Activated CD4-positive, alpha-beta T cell treated with anti-CD3 and anti-CD28 coated beads, Interleukin-2, amount 50 U/mL, for 16 hours (primary cell): ENCODE measurements around the gene TUBGCP5.
A peak's percentile ranks its signal among the peaks of the same experiment; 100 is the strongest.
"Not testable (repeated sequence)": the region's sequence is repeated elsewhere in the genome, so short reads cannot be mapped to it uniquely, and the experiment has no call there.

Experiments used
- DNase-seq: peaks from one replicate; pipeline ENCODE4 v3.0.0-alpha.2; 2020

The TUBGCP5 gene

DNA sequence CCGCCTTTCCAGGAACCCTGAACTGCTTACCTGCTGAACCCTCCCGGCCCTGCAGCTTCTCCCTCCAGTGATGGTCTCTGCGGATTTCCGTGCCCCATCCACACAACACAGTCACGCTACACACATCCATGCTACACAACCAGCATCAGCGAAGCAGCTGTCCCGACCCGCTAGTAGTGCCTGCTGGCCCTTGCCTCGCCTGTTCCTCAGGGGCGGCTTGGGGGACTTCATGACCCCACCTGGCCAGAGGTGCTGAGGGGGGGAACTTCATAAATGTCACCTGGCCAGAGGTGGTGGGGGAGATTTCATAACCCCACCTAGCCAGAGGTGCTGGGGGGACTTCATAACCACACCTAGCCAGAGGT is 530 bp upstream of the TUBGCP5 start:
- no peak for DNase-seq

GRCh38 chr15:23038726-23039142 is 635 bp downstream of the TUBGCP5 start:
- peak; percentile 48 for DNase-seq

- DNase-seq, result peak; percentile 66
Observed at GRCh38 chr15:23035964-23036566, 3.3 kb downstream of the TUBGCP5 start.

DNA sequence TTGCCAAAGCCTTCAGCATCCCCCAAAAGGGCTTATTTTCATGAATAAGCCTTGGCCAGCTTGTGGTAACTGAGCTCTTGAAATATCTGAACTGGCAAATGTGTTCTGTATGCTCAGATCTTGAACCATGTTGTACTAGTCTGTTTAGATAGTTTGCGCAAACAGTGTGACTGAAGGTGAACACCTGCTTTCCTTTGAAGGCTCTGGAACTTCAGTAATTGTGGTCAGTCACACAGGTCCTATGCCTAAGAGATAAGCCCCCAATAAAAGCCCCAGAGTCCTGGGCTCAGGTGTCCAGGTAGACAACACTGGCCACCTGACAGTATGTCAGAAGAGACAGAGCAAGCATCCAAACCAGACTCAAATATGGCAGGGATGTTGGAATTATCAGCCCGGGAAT is 5.4 kb downstream of the TUBGCP5 start:
- DNase-seq, result no peak

DNA sequence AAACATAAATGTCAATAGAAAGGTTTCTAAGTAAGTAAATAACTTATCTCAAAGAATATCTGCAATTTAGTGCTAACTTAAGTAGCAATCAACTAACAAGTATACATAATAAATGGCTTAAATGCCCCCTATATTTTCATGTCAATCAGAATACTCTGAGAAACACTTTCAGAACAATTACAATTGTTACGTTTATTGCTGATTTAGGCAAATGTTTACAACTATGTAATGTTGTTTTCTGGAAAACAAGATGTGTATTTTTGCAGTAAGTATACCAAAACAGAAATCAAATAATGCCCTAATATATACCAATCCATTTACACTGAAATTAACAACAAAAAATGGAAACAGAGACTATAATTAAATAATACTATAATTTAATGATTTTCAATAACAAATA is 13.2 kb downstream of the TUBGCP5 start:
- no peak for DNase-seq

DNA sequence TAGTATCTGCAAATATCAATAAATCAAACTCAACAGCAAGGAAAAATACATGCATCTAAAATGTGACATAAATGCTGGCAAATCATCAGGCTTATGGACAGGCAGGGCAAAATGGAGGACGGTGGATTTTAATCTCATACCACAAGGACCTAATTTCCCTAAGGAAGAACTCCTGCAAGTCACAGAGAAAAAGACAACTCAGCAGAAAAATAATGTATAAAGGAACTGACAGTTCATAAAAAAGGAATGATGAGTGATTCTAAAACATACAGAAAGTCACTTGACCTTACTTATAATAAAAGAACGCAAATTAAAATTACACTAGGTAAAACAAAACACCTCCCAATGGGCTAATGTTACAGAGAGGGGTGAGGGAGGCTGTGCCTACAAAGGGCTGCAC is 17.2 kb downstream of the TUBGCP5 start:
- DNase-seq, result no peak

DNA sequence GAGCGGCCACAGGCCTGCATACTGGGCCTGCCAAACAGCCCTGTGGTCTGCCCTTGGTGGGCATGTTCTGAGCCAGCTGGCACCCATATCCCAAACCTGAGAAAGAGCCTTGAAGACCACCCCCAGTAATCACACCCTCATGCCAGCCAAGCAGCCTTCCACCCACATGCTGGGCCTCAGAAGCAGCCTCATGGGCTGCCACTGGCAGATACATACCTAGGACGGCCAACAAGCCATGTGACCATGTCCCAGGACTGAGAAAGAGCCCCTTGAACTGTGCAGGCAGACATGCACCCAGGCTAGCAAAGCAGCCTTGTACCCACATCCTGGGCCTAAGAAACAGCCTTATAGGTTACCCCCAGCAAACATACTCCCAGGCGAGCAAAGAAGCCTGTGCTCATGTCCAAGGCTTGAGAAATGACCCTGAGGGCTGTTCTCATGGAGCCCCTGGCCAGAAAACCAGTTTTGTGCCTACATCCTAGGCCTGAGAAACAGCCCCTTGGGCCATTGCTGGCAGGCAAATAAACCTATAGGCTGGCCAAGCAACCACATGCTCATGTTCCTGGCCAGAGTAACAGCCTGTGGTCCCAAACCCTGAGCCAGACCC is 24.9 kb downstream of the TUBGCP5 start:
- no peak for DNase-seq

DNA sequence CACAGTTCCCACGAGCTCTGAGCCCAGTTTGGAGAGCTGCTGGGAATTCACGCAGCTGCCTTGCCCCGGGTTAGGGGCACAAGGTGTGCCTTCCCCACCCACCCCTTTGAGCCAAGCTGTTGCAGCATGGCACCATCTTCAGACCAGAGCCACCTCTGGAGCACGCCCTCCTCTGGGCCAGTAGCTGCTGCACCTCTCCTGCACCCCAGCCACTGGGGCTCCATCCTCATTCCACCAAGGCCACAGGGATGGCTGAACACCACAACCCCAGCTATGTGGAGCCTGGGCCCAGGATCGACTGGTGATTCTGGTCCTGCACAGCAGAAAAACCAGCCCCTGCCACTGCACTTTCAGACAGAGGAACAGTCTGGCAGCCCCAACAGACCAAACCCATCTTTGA is 25.7 kb downstream of the TUBGCP5 start:
- DNase-seq, result no peak

DNA sequence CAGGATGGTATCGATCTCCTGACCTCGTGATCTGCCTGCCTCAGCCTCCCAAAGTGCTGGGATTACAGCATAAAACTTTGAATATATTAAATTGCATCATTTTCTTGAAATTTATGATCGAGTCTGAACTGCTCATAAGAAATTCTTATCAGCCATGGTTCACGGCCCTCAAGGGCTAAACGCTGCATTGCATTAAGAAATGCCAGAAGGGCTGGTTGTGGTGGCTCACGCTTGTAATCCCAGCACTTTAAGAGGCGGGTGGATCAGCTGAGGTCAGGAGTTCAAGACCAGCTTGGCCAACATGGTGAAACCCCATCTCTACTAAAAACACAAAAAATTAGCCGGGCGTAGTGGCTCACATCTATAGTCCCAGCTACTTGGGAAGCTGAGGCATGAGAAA is 26.8 kb downstream of the TUBGCP5 start:
- DNase-seq, result not testable (repeated sequence)

DNA sequence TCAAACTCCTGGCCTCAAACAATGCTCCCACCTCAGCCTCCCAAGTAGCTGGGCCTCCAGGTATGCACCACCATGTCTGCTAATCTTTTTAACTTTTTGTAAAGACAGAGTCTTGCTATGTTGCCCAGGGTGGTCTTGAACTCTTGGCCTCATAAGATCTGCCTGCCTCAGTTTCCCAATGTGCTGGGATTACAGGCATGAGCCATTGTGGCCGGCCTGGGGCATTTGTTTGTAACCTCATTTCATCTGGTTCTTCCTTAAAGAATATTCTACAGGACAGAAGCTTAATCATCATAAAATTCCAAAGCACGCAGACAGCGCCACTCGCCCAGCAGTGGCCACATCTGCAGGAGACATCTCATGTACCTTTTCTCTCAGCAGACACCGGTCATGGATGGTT is 35.6 kb downstream of the TUBGCP5 start:
- DNase-seq, result no peak

DNA sequence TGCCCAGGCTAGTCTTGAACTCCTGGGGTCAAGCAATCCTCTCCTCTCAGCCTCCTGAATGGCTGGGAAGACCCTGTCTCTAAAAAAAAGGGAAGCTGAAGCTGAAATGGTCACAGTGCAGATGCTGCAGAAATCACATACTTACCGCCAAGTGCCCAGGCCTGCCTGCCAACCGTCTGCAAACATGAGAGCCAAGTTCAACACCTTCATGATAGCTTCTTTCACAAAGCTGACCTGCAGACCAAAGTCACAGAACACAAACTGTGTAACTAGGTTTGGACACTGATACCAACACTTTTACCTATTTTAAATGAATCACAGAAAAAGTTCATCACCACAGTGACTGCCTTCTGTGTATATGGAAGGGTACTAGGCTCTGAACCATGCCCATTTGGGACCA is 36.4 kb downstream of the TUBGCP5 start:
- DNase-seq, result no peak

DNA sequence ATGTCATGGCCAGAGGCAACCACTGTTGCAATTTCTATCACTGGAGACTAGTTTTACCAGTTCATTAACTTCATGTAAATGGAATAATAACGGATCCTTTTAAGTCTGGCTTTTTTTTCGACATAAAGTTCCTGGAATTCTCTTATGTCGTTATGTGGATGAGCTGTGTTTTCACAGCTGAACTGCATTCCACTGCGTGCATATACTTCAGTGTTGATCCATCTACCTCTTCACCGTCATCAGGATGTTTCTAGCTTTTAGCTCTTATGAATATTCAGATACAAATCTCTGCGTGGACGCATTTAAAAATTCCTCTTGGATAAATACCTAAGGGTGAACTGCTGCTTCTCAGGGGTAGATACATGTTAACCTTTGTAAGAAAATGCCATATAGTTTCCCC is 43.6 kb downstream of the TUBGCP5 start:
- no peak for DNase-seq

- DNase-seq, result no peak
Observed at GRCh38 chr15:22992024-22992326, 47.4 kb downstream of the TUBGCP5 start.

DNA sequence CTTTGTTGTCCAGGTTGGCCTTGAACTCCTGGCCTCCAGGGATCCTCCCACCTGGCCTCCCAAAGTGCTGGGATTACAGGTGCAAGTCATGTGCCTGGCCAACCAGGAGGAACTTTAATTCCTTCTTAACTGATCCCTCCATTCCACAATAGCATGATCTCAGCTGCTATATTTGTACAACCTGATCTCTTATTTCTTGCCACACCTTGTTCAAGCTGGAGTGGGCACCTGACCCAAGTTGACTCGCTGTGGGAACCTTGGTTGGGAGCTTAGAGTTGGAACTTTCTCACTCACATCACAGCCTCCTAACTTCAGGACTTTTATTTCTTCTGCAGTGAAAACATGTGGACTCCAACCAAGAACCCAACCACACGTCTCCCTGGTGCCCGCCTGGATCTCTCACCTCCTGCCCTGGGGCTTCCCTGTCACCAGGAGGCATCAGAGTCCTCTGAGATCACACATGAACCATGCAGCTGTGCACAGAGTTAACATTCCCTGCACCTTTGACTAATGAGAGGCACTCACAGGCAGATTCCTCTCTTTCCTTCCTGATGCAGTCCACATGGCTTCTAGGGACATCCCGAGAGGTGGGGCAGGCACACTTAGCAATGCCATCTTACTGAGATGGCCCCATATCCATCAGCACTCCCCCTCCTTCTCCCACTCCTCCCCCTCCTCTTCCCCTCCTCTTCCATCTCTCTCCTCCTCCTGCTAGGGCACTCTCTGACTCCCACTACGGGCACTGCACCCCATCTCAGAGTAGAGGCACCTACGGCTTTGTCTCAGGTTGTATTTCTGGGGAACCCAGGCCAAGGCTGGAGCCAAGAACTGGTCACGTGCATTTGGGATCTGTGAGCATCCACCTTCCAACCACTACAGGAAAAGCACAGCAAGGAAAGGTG is 49.5 kb downstream of the TUBGCP5 start:
- no peak for DNase-seq

GRCh38 chr15:22988811-22989210 is 50.6 kb downstream of the TUBGCP5 start:
- no peak for DNase-seq

DNA sequence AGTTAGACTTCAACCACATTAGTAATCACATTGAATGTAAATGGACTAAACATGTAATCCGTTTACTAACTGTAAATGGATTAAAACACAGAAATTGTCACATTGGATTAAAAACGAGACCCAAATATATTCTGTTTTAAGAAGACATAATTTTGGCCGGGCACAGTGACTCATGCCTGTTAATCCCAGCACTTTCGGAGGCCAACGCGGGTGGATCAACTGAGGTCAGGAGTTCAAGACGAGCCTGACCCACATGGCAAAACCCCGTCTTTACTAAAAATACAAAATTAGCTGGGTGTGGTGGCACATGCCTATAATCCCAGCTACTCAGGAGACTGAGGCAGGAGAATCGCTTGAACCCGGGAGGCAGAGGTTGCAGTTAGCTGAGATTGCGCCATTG is 57.4 kb downstream of the TUBGCP5 start:
- DNase-seq, result not testable (repeated sequence)

GRCh38 chr15:22981051-22981840 is 58.1 kb downstream of the TUBGCP5 start:
- no peak for DNase-seq

- peak; percentile 45 for DNase-seq
Observed at GRCh38 chr15:22980189-22981050, 58.9 kb downstream of the TUBGCP5 start, which contains the start of gene CYFIP1. TSS of gene CYFIP1 (minus strand) at chr15:22980368. CDS start at chr15:22947285, 33,083 bp downstream.

DNA sequence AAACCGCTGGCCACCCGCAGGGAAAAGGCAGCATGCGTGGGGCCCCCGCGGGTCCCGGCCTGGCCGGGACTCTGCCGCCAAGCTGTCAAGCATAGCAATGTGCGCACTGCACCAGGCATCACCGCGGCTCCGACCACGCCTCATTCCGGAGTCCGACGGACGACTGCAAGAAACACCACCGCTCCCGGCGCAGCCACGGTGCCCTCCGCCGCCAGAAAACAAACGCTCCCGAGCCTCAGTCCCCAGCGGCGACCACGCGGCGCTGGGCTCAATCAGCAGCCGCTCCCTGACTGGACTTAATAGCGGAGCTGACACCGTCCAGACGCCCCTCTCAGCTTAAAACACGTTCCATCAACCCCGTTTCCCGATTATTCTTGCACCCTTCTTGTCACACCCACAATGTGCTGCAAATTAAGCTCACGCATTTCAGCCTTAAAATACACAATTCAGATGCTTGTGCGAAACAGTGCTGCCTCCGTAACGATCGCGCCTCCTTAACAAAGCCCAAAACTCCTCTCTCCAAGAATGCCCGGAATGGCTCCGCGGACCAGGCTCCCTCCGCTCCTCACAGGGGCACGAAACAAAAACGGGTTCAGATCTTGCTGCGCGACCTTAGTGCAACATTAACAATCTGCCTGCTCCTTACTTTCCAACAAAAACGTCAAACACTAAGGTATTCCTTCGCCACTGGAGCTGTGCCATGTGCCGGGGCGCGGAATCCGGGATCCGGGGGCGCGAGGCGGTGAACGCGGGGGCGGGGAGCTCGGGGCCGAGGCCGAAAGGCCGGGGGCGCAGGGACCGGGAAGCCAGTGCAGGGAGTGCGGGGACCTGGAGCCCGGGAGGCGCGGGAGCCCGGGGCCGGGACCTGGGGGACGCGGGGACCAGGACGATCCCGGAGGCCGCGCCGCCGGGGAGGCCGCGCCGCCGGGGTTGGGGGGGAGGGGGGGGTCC is 59.9 kb downstream of the TUBGCP5 start:
- peak; percentile 49 for DNase-seq

GRCh38 chr15:22978691-22979237 is 60.6 kb downstream of the TUBGCP5 start:
- peak; percentile 3 for DNase-seq

- DNase-seq, result no peak
Observed at GRCh38 chr15:22974745-22975144, 64.6 kb downstream of the TUBGCP5 start.
